NCI-H446 (cell line): ENCODE results near the gene TMEM169.
A peak's percentile ranks its signal among the peaks of the same experiment; 100 is the strongest.

Source experiments
- DNase-seq, 2 experiments: peaks; one replicate each; lab custom pipeline; 2025; lab: John Stamatoyannopoulos, UW

Gene TMEM169

GRCh38 chr2:216081487-216082116, at the start of gene TMEM169, which contains the start of gene PECR:
TSS of gene TMEM169 (plus strand) at chr2:216081919. CDS start at chr2:216095964, 14,045 bp downstream.
TSS of gene PECR (minus strand) at chr2:216081809. CDS start at chr2:216081741, 68 bp downstream.
- DNase-seq: peak; percentile 6 to 80

GRCh38 chr2:216031960-216032689, 49.6 kb upstream of the TMEM169 start:
- DNase-seq: no peak

GRCh38 chr2:216033403-216033802, 48.3 kb upstream of the TMEM169 start:
- no peak for DNase-seq

GRCh38 chr2:216034065-216034464, 47.7 kb upstream of the TMEM169 start:
- DNase-seq: peak; percentile 43 to 72

GRCh38 chr2:216039918-216040317, 41.8 kb upstream of the TMEM169 start:
- DNase-seq: no peak

- DNase-seq: no peak
Measured at GRCh38 chr2:216041438-216041837, 40.3 kb upstream of the TMEM169 start.

GRCh38 chr2:216043949-216044348, 37.8 kb upstream of the TMEM169 start:
- DNase-seq: no peak

GRCh38 chr2:216044883-216045486, 36.7 kb upstream of the TMEM169 start:
- DNase-seq: peak in 1 of 2 experiments; percentile 9

GRCh38 chr2:216047397-216047796, 34.3 kb upstream of the TMEM169 start:
- no peak for DNase-seq

GRCh38 chr2:216049452-216049851, 32.3 kb upstream of the TMEM169 start:
- DNase-seq: no peak

- DNase-seq: no peak
Measured at GRCh38 chr2:216051350-216051749, 30.4 kb upstream of the TMEM169 start.

- DNase-seq: no peak
Measured at GRCh38 chr2:216052420-216052819, 29.3 kb upstream of the TMEM169 start.

GRCh38 chr2:216055680-216056079, 26.0 kb upstream of the TMEM169 start:
- DNase-seq: no peak

GRCh38 chr2:216056739-216057138, 25.0 kb upstream of the TMEM169 start:
- DNase-seq: no peak

- DNase-seq: no peak
Measured at GRCh38 chr2:216057688-216058193, 24.0 kb upstream of the TMEM169 start.

- no peak for DNase-seq
Measured at GRCh38 chr2:216059233-216059834, 22.4 kb upstream of the TMEM169 start.

- DNase-seq: no peak
Measured at GRCh38 chr2:216064014-216064630, 17.6 kb upstream of the TMEM169 start.

GRCh38 chr2:216064665-216065064, 17.1 kb upstream of the TMEM169 start:
- no peak for DNase-seq

GRCh38 chr2:216066230-216066629, 15.5 kb upstream of the TMEM169 start:
- no peak for DNase-seq

GRCh38 chr2:216069028-216069427, 12.7 kb upstream of the TMEM169 start:
- DNase-seq: no peak

- no peak for DNase-seq
Measured at GRCh38 chr2:216070195-216070594, 11.5 kb upstream of the TMEM169 start.
